Kidney tubule cell (primary cell): ENCODE data around the gene IKBKE.

ENCODE experiments used
- DNase-seq: peaks from one replicate; pipeline ENCODE4 v3.0.0-alpha.2; 2018; ENCODE audit warnings: low spot score

The IKBKE gene

GRCh38 chr1:206469933-206470691 lies at the start of gene IKBKE:
Gene IKBKE, plus strand, starts transcription at chr1:206470476. Its CDS starts 2,752 bp downstream, at chr1:206473228.
- peak; percentile 94 for DNase-seq

GRCh38 chr1:206421616-206422340 lies 48.5 kb upstream of the IKBKE start:
- no peak for DNase-seq

- no peak for DNase-seq
Measured at GRCh38 chr1:206422525-206422924, 47.8 kb upstream of the IKBKE start.

GRCh38 chr1:206427291-206427690 lies 43.0 kb upstream of the IKBKE start:
- no peak for DNase-seq

- no peak for DNase-seq
Measured at GRCh38 chr1:206429421-206429820, 40.9 kb upstream of the IKBKE start.

- DNase-seq = peak; percentile 10
Measured at GRCh38 chr1:206430031-206430983, 40.0 kb upstream of the IKBKE start.

GRCh38 chr1:206435445-206435844 lies 34.8 kb upstream of the IKBKE start:
- peak; percentile 67 for DNase-seq

GRCh38 chr1:206438554-206438953 lies 31.7 kb upstream of the IKBKE start:
- no peak for DNase-seq

- DNase-seq = no peak
Measured at GRCh38 chr1:206439205-206439604, 31.1 kb upstream of the IKBKE start.

GRCh38 chr1:206441336-206441967 lies 28.8 kb upstream of the IKBKE start:
- no peak for DNase-seq

- DNase-seq = peak; percentile 51
Measured at GRCh38 chr1:206442101-206442500, 28.2 kb upstream of the IKBKE start.

GRCh38 chr1:206445116-206445515 lies 25.2 kb upstream of the IKBKE start:
- DNase-seq = no peak

GRCh38 chr1:206445911-206446356 lies 24.3 kb upstream of the IKBKE start:
- no peak for DNase-seq

GRCh38 chr1:206446688-206447421 lies 23.4 kb upstream of the IKBKE start:
- no peak for DNase-seq

- DNase-seq = no peak
Measured at GRCh38 chr1:206447422-206447765, 22.9 kb upstream of the IKBKE start.

GRCh38 chr1:206447792-206448191 lies 22.5 kb upstream of the IKBKE start:
- peak; percentile 60 for DNase-seq

GRCh38 chr1:206448471-206448870 lies 21.8 kb upstream of the IKBKE start:
- no peak for DNase-seq

- DNase-seq = no peak
Measured at GRCh38 chr1:206449565-206449964, 20.7 kb upstream of the IKBKE start.

GRCh38 chr1:206450281-206450680 lies 20.0 kb upstream of the IKBKE start:
- no peak for DNase-seq

- DNase-seq = no peak
Measured at GRCh38 chr1:206451134-206451686, 19.1 kb upstream of the IKBKE start.

GRCh38 chr1:206453111-206453510 lies 17.2 kb upstream of the IKBKE start:
- DNase-seq = no peak
